ENCODE measurements around the gene ACCS.

ACCS gene

GRCh38 chr11:44108260-44108659 lies 42.2 kb downstream of the ACCS start:
- no peaks in the 10 kb centered on the region; the same call in 1 of the 2 replicates for H4K20me1 ChIP-seq (ENCODE audit: insufficient read depth)

GRCh38 chr11:44110231-44110679 lies 44.2 kb downstream of the ACCS start:
- Histone ChIP-seq H3K27ac (no peak overlapping the region), H3K79me2 (ENCODE audit: insufficient read depth, low read depth) (no peaks in the 10 kb centered on the region), H2AFZ (ENCODE audit: low read depth) (no peak overlapping the region), H3K4me1 (ENCODE audit: low read depth, poor library complexity, severe bottlenecking) (peaks cover 31% of the 10 kb centered on the region), H3K36me3 (ENCODE audit: insufficient read depth) (no peaks in the 10 kb centered on the region), H4K20me1 (ENCODE audit: insufficient read depth) (no peaks in the 10 kb centered on the region; the same call in 1 of the 2 replicates), H3K4me3 (IDR thresholded peaks at IDR 0.05; ENCODE audit: insufficient read depth, low read depth, low read length) (no peak overlapping the region), H3K4me2 (0 out of 2 replicates have a peak overlapping the region, but pooled peaks have one; percentile 8), H3K9ac (no peak overlapping the region), H3K27me3 (ENCODE audit: insufficient read depth, low read depth) (no peaks in the 10 kb centered on the region)
- TF ChIP-seq CTCF (conservative IDR thresholded peaks at IDR 0.05; ENCODE audit: low read depth, low read length) = peak; percentile 94

More at GRCh38 chr11:44108260-44108659, 42.2 kb downstream of the ACCS start:
- peaks cover 19% of the 10 kb centered on the region for H3K4me1 ChIP-seq (ENCODE audit: low read depth, poor library complexity, severe bottlenecking)
- H3K4me3 ChIP-seq (IDR thresholded peaks at IDR 0.05; ENCODE audit: insufficient read depth, low read depth, low read length) = no peak overlapping the region
- no peak overlapping the region for H3K27ac ChIP-seq
- no peak for TF ChIP-seq CTCF (conservative IDR thresholded peaks at IDR 0.05; ENCODE audit: low read depth, low read length)
- no peak overlapping the region for H3K9ac ChIP-seq
- H3K27me3 ChIP-seq (ENCODE audit: insufficient read depth, low read depth) = no peaks in the 10 kb centered on the region
- no peak overlapping the region for H2AFZ ChIP-seq (ENCODE audit: low read depth)
- H3K79me2 ChIP-seq (ENCODE audit: insufficient read depth, low read depth) = no peaks in the 10 kb centered on the region
- H3K4me2 ChIP-seq = no peak overlapping the region
- H3K36me3 ChIP-seq (ENCODE audit: insufficient read depth) = no peaks in the 10 kb centered on the region

- Histone ChIP-seq H3K4me1 (ENCODE audit: low read depth, poor library complexity, severe bottlenecking) (peaks cover 31% of the 10 kb centered on the region), H3K79me2 (ENCODE audit: insufficient read depth, low read depth) (no peaks in the 10 kb centered on the region), H4K20me1 (ENCODE audit: insufficient read depth) (no peaks in the 10 kb centered on the region; the same call in 1 of the 2 replicates), H3K27ac (no peak overlapping the region), H3K4me2 (peak overlapping the region; percentile 29; the same call in 1 of the 2 replicates), H3K4me3 (IDR thresholded peaks at IDR 0.05; ENCODE audit: insufficient read depth, low read depth, low read length) (no peak overlapping the region), H3K27me3 (ENCODE audit: insufficient read depth, low read depth) (no peaks in the 10 kb centered on the region), H3K36me3 (ENCODE audit: insufficient read depth) (no peaks in the 10 kb centered on the region), H3K9ac (no peak overlapping the region), H2AFZ (ENCODE audit: low read depth) (no peak overlapping the region)
- TF ChIP-seq CTCF (conservative IDR thresholded peaks at IDR 0.05; ENCODE audit: low read depth, low read length) = no peak
Observed at GRCh38 chr11:44112091-44112821, 46.2 kb downstream of the ACCS start.

- Histone ChIP-seq H3K9ac (no peak overlapping the region), H3K4me3 (IDR thresholded peaks at IDR 0.05; ENCODE audit: insufficient read depth, low read depth, low read length) (no peak overlapping the region), H4K20me1 (ENCODE audit: insufficient read depth) (no peaks in the 10 kb centered on the region; the same call in 1 of the 2 replicates), H2AFZ (ENCODE audit: low read depth) (no peak overlapping the region), H3K27me3 (ENCODE audit: insufficient read depth, low read depth) (no peaks in the 10 kb centered on the region), H3K27ac (no peak overlapping the region), H3K36me3 (ENCODE audit: insufficient read depth) (no peaks in the 10 kb centered on the region), H3K79me2 (ENCODE audit: insufficient read depth, low read depth) (no peaks in the 10 kb centered on the region), H3K4me1 (ENCODE audit: low read depth, poor library complexity, severe bottlenecking) (peaks cover 31% of the 10 kb centered on the region), H3K4me2 (peak overlapping the region; percentile 29; the same call in 1 of the 2 replicates)
- TF ChIP-seq CTCF (conservative IDR thresholded peaks at IDR 0.05; ENCODE audit: low read depth, low read length) = no peak
Observed at GRCh38 chr11:44113018-44113417, 46.9 kb downstream of the ACCS start.

All from KMS-11 (cell line).